ENCODE data around the gene MS4A7.

The MS4A7 gene

DNA sequence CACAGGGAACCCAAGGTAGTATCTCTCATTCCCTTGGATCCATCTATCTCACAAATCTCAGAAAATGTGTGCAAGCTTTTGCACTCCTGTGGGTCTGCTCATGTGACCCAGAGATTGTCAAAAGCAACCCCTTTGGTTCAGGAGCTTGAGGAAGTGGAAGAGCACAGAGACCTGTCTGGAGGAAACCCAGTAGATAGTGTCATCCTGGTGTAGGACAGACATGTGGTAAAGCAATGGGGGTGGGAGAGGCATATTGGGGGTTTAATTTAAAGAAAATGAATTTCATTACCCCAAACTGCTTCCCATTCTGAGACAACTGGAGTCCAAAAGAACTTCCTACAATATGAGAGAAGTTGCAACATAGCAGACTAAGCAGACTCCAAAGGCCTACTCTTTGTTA lies 12.1 kb downstream of the MS4A7 start:
- Histone ChIP-seq H3K4me2 (ENCODE audit: insufficient read depth, low read length) (no peak overlapping the region), H3K27me3 (ENCODE audit: insufficient read depth, low read length, poor library complexity) (no peaks in the 10 kb centered on the region), H3K9me3 (ENCODE audit: insufficient read depth, low read length, severe bottlenecking) (no peaks in the 10 kb centered on the region), H3K36me3 (ENCODE audit: insufficient read depth, low read length) (no peaks in the 10 kb centered on the region), H3K79me2 (ENCODE audit: insufficient read depth, low read length) (no peaks in the 10 kb centered on the region), H3K4me1 (ENCODE audit: insufficient read depth, low read length) (no peaks in the 10 kb centered on the region), H2AFZ (ENCODE audit: low read depth, low read length) (no peak overlapping the region), H3K4me3 (ENCODE audit: low read depth in 1 of 2, low read length in 2 of 2) (no peak overlapping the region), H3K9ac (ENCODE audit: low read depth, low read length) (no peak overlapping the region), H3K27ac (ENCODE audit: low read length) (no peak overlapping the region), H4K20me1 (ENCODE audit: insufficient read depth, low read length) (no peaks in the 10 kb centered on the region)
- DNase-seq, result no peak
- TF ChIP-seq, protein P1, sequence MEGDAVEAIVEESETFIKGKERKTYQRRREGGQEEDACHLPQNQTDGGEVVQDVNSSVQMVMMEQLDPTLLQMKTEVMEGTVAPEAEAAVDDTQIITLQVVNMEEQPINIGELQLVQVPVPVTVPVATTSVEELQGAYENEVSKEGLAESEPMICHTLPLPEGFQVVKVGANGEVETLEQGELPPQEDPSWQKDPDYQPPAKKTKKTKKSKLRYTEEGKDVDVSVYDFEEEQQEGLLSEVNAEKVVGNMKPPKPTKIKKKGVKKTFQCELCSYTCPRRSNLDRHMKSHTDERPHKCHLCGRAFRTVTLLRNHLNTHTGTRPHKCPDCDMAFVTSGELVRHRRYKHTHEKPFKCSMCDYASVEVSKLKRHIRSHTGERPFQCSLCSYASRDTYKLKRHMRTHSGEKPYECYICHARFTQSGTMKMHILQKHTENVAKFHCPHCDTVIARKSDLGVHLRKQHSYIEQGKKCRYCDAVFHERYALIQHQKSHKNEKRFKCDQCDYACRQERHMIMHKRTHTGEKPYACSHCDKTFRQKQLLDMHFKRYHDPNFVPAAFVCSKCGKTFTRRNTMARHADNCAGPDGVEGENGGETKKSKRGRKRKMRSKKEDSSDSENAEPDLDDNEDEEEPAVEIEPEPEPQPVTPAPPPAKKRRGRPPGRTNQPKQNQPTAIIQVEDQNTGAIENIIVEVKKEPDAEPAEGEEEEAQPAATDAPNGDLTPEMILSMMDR (IDR thresholded peaks at IDR 0.05; ENCODE audit: borderline replicate concordance, extremely low read depth, low read length, poor library complexity, severe bottlenecking), result no peak
- TF ChIP-seq EZH2 (IDR thresholded peaks at IDR 0.05; ENCODE audit: borderline replicate concordance, low read depth, low read length, severe bottlenecking), result no peak
- no peak for ATAC-seq (ENCODE audit: insufficient read depth, low read depth)

DNA sequence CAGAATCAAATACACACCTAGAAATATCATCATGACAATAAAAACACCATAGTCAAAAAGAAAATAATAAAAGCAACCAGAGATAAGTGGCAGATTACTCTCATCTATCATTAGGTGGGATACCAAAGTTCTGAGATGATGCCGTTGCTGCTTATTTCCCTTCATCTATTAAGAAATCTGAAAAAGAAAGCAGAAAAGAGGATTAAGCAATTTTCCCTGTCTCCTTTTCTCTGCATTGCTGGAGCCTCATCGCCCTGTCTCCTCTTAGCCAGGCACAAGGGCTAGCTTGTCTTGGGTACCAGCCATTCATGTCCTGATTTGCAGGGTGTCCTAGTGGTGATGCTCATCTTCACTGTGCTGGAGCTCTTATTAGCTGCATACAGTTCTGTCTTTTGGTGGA lies 14.0 kb downstream of the MS4A7 start:
- no peak overlapping the region for H2AFZ ChIP-seq (ENCODE audit: low read depth, low read length)
- H3K79me2 ChIP-seq (ENCODE audit: insufficient read depth, low read length), result no peaks in the 10 kb centered on the region
- H3K9me3 ChIP-seq (ENCODE audit: insufficient read depth, low read length, severe bottlenecking), result no peaks in the 10 kb centered on the region
- DNase-seq (no peak), ATAC-seq (ENCODE audit: insufficient read depth, low read depth) (no peak)
- H3K9ac ChIP-seq (ENCODE audit: low read depth, low read length), result no peak overlapping the region
- H4K20me1 ChIP-seq (ENCODE audit: insufficient read depth, low read length), result no peaks in the 10 kb centered on the region
- H3K36me3 ChIP-seq (ENCODE audit: insufficient read depth, low read length), result no peaks in the 10 kb centered on the region
- H3K4me1 ChIP-seq (ENCODE audit: insufficient read depth, low read length), result no peaks in the 10 kb centered on the region
- no peak overlapping the region for H3K27ac ChIP-seq (ENCODE audit: low read length)
- H3K4me2 ChIP-seq (ENCODE audit: insufficient read depth, low read length), result no peak overlapping the region
- TF ChIP-seq, protein P1 (IDR thresholded peaks at IDR 0.05; ENCODE audit: borderline replicate concordance, extremely low read depth, low read length, poor library complexity, severe bottlenecking), result no peak
- no peak for TF ChIP-seq EZH2 (IDR thresholded peaks at IDR 0.05; ENCODE audit: borderline replicate concordance, low read depth, low read length, severe bottlenecking)
- no peaks in the 10 kb centered on the region for H3K27me3 ChIP-seq (ENCODE audit: insufficient read depth, low read length, poor library complexity)
- H3K4me3 ChIP-seq (ENCODE audit: low read depth in 1 of 2, low read length in 2 of 2), result no peak overlapping the region

DNA sequence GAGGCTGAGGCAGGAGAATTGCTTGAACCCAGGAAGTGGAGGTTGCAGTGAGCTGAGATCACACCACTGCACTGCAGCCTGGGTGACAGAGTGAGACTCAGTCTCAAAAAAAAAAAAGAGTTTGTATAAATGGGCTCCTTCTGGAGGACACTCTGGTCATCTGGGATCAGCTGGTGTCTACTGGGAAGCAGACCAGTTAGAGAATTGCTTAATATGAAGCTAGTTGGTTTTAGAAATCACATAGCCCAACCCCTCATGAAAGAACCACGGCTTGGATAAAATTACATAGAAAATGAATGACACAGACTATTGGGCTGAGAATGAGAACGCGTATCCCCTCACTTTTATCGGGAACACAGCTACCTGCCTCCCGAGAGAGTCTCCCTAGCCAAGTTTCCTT lies 14.7 kb downstream of the MS4A7 start:
- Histone ChIP-seq H3K27ac (ENCODE audit: low read length) (no peak overlapping the region), H3K79me2 (ENCODE audit: insufficient read depth, low read length) (no peaks in the 10 kb centered on the region), H3K27me3 (ENCODE audit: insufficient read depth, low read length, poor library complexity) (no peaks in the 10 kb centered on the region), H3K9ac (ENCODE audit: low read depth, low read length) (no peak overlapping the region), H3K4me2 (ENCODE audit: insufficient read depth, low read length) (no peak overlapping the region), H2AFZ (ENCODE audit: low read depth, low read length) (no peak overlapping the region), H3K36me3 (ENCODE audit: insufficient read depth, low read length) (no peaks in the 10 kb centered on the region), H3K4me1 (ENCODE audit: insufficient read depth, low read length) (no peaks in the 10 kb centered on the region), H3K9me3 (ENCODE audit: insufficient read depth, low read length, severe bottlenecking) (no peaks in the 10 kb centered on the region), H4K20me1 (ENCODE audit: insufficient read depth, low read length) (no peaks in the 10 kb centered on the region), H3K4me3 (ENCODE audit: low read depth in 1 of 2, low read length in 2 of 2) (no peak overlapping the region)
- DNase-seq, result no peak
- no peak for ATAC-seq (ENCODE audit: insufficient read depth, low read depth)
- TF ChIP-seq EZH2 (IDR thresholded peaks at IDR 0.05; ENCODE audit: borderline replicate concordance, low read depth, low read length, severe bottlenecking), result no peak
- TF ChIP-seq, protein P1 (IDR thresholded peaks at IDR 0.05; ENCODE audit: borderline replicate concordance, extremely low read depth, low read length, poor library complexity, severe bottlenecking), result no peak
